Measurements from ENCODE around the gene TSEN2. TPM values are rescaled to one million over a fixed set of nuclear protein-coding genes. Genes with fewer than 3 reads are reported as not detected.

The TSEN2 gene
- total and polyA plus RNA-seq, 2 of the 4 experiments (the other 2 are of a cell fraction): 9.5 to 14.2 TPM

DNA sequence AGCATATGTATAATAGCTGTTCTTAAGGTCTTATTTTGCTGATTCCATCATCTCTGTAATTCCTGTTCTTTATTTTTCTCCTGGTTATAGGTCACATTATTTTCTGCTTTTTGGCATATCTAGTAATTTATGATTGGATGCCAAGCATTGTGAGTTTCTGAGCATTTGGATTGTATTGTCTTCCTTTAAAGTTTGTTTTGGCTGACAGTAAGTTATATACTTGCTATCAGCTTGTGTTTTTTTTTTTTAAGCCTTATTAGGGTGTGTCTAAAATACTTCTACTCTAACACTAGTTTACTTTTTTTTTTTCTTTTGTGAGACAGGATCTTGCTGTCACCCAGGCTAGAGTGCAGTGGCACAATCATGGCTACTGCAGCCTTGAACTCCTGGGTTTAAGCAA is 82.7 kb downstream of the TSEN2 start:
- H3K23ac ChIP-seq (ENCODE audit: low read depth, low read length): no peak overlapping the region
- TF ChIP-seq BHLHE40 (IDR thresholded peaks at IDR 0.05; ENCODE audit: low read depth, low read length): no peak
- no peak for TF ChIP-seq RAD21 (IDR thresholded peaks at IDR 0.05; ENCODE audit: low read length)
- TF ChIP-seq MAFK (IDR thresholded peaks at IDR 0.05; ENCODE audit: low read depth, low read length): no peak
- no peak for TF ChIP-seq CHD1 (IDR thresholded peaks at IDR 0.05; ENCODE audit: low read depth, low read length)
- TF ChIP-seq NFE2L2 (IDR thresholded peaks at IDR 0.05; ENCODE audit: low read depth, low read length): no peak
- no peak for TF ChIP-seq RCOR1 (IDR thresholded peaks at IDR 0.05; ENCODE audit: insufficient replicate concordance, low read length)
- TF ChIP-seq, protein P1, sequence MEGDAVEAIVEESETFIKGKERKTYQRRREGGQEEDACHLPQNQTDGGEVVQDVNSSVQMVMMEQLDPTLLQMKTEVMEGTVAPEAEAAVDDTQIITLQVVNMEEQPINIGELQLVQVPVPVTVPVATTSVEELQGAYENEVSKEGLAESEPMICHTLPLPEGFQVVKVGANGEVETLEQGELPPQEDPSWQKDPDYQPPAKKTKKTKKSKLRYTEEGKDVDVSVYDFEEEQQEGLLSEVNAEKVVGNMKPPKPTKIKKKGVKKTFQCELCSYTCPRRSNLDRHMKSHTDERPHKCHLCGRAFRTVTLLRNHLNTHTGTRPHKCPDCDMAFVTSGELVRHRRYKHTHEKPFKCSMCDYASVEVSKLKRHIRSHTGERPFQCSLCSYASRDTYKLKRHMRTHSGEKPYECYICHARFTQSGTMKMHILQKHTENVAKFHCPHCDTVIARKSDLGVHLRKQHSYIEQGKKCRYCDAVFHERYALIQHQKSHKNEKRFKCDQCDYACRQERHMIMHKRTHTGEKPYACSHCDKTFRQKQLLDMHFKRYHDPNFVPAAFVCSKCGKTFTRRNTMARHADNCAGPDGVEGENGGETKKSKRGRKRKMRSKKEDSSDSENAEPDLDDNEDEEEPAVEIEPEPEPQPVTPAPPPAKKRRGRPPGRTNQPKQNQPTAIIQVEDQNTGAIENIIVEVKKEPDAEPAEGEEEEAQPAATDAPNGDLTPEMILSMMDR (conservative IDR thresholded peaks at IDR 0.05; ENCODE audit: low read depth, low read length): no peak
- TF ChIP-seq MXI1 (IDR thresholded peaks at IDR 0.05; ENCODE audit: borderline replicate concordance, low read depth, low read length): no peak
- TF ChIP-seq SMC3 (IDR thresholded peaks at IDR 0.05; ENCODE audit: low read depth, low read length): no peak
- TF ChIP-seq, protein P2, sequence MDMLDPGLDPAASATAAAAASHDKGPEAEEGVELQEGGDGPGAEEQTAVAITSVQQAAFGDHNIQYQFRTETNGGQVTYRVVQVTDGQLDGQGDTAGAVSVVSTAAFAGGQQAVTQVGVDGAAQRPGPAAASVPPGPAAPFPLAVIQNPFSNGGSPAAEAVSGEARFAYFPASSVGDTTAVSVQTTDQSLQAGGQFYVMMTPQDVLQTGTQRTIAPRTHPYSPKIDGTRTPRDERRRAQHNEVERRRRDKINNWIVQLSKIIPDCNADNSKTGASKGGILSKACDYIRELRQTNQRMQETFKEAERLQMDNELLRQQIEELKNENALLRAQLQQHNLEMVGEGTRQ (IDR thresholded peaks at IDR 0.05; ENCODE audit: low read depth, low read length): no peak
- TF ChIP-seq MAZ (IDR thresholded peaks at IDR 0.05; ENCODE audit: borderline replicate concordance, low read depth, low read length): no peak
- TF ChIP-seq, protein P3, sequence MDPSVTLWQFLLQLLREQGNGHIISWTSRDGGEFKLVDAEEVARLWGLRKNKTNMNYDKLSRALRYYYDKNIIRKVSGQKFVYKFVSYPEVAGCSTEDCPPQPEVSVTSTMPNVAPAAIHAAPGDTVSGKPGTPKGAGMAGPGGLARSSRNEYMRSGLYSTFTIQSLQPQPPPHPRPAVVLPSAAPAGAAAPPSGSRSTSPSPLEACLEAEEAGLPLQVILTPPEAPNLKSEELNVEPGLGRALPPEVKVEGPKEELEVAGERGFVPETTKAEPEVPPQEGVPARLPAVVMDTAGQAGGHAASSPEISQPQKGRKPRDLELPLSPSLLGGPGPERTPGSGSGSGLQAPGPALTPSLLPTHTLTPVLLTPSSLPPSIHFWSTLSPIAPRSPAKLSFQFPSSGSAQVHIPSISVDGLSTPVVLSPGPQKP (IDR thresholded peaks at IDR 0.05; ENCODE audit: borderline replicate concordance, low read depth, low read length): no peak
- TF ChIP-seq FOS (IDR thresholded peaks at IDR 0.05; ENCODE audit: low read depth, low read length): no peak
- no peak for TF ChIP-seq RFX5 (IDR thresholded peaks at IDR 0.05; ENCODE audit: low read depth, low read length)
- TF ChIP-seq POLR2A (IDR thresholded peaks at IDR 0.05; ENCODE audit: low read depth, low read length): no peak
- TF ChIP-seq CEBPB (IDR thresholded peaks at IDR 0.05; ENCODE audit: low read depth, low read length): no peak
- ChIA-PET POLR2A (ENCODE audit: unreplicated experiment) (no interaction called here), CTCF (no interaction called here)
- H2BK20ac ChIP-seq (ENCODE audit: low read depth, low read length): no peak overlapping the region
- no peak overlapping the region for H2AK5ac ChIP-seq (ENCODE audit: low read depth, low read length)
- no peak overlapping the region for H2BK15ac ChIP-seq (ENCODE audit: low read depth, low read length)
- no peak overlapping the region for H3K4me2 ChIP-seq (ENCODE audit: low read depth, low read length)
- H4K8ac ChIP-seq (ENCODE audit: low read depth in 2 of 2, low read length in 2 of 2): no peak overlapping the region
- H3K56ac ChIP-seq (ENCODE audit: extremely low read depth, insufficient read depth, low read length): no peak overlapping the region
- ATAC-seq (ENCODE audit: low read depth): no peak
- H4K5ac ChIP-seq (ENCODE audit: low read depth, low read length): no peak overlapping the region
- peaks cover 55% of the 10 kb centered on the region for H4K20me1 ChIP-seq (ENCODE audit: insufficient read depth, low read length)
- H2BK120ac ChIP-seq (ENCODE audit: low read depth, low read length): no peak overlapping the region
- no peak overlapping the region for H3K14ac ChIP-seq (replicated peaks; ENCODE audit: low read depth, low read length)
- no peak overlapping the region for H3K27ac ChIP-seq (ENCODE audit: insufficient read depth, low read length)
- no peak overlapping the region for H3K9ac ChIP-seq (ENCODE audit: low read depth, low read length)
- no peak overlapping the region for H4K91ac ChIP-seq (ENCODE audit: insufficient read depth, low read depth, low read length)
- BruUV-seq (replicated peaks): no TSS peak
- no peaks in the 10 kb centered on the region for H3K27me3 ChIP-seq (ENCODE audit: control insufficient read depth, insufficient read depth, low read length)
- no peak overlapping the region for H2AFZ ChIP-seq (replicated peaks; ENCODE audit: low read length, poor library complexity)
- H3K79me1 ChIP-seq (ENCODE audit: low read depth in 1 of 2, low read length in 2 of 2): peaks cover 22 to 63% of the 10 kb centered on the region in 2 experiments; a peak in 3 of 4 replicates
- no peak overlapping the region for H3K18ac ChIP-seq (ENCODE audit: low read depth, low read length)
- no peak overlapping the region for H3K4me3 ChIP-seq (ENCODE audit: insufficient read depth, low read depth, low read length)
- H3K9me3 ChIP-seq (ENCODE audit: control insufficient read depth, insufficient read depth, low read length): peaks cover 2% of the 10 kb centered on the region; the same call in 1 of the 2 replicates
- peaks cover 21% of the 10 kb centered on the region for H3K36me3 ChIP-seq (ENCODE audit: control insufficient read depth, insufficient read depth, low read length)
- intact Hi-C loops (cut with micrococcal nuclease) (no loop called here), dilution Hi-C loops (cut with HindIII; ENCODE audit: low sequenced_read_pairs, unreplicated experiment) (no loop called here), in situ Hi-C loops (cut with MboI; ENCODE audit: low sequenced_read_pairs) (no loop called here)
- H2AK9ac ChIP-seq (replicated peaks; ENCODE audit: low read depth, low read length, poor library complexity): no peak overlapping the region
- no peak overlapping the region for H2BK5ac ChIP-seq (ENCODE audit: low read depth, low read length, poor library complexity, severe bottlenecking)
- H3K9me1 ChIP-seq (ENCODE audit: insufficient read depth, low read length): peaks cover 11% of the 10 kb centered on the region; the same call in 1 of the 2 replicates
- no peak overlapping the region for H3K4ac ChIP-seq (ENCODE audit: low read depth, low read length)
- no peak for DNase-seq
- peaks cover 5% of the 10 kb centered on the region; the same call in 1 of the 2 replicates for H3K4me1 ChIP-seq (ENCODE audit: control insufficient read depth, insufficient read depth, low read length)

Data from IMR-90 (cell line).